CD4-positive, alpha-beta T cell treated with Interleukin-4 for 1 hour (primary cell): ENCODE measurements around the gene CAPZA3.
"Not testable (repeated sequence)": the region's sequence is repeated elsewhere in the genome, so short reads cannot be mapped to it uniquely, and the experiment has no call there.

Experiments
- DNase-seq, 2 donors: peaks; one replicate each; pipeline ENCODE4 v3.0.0-alpha.2; 2020 to 2022

Gene CAPZA3

DNA sequence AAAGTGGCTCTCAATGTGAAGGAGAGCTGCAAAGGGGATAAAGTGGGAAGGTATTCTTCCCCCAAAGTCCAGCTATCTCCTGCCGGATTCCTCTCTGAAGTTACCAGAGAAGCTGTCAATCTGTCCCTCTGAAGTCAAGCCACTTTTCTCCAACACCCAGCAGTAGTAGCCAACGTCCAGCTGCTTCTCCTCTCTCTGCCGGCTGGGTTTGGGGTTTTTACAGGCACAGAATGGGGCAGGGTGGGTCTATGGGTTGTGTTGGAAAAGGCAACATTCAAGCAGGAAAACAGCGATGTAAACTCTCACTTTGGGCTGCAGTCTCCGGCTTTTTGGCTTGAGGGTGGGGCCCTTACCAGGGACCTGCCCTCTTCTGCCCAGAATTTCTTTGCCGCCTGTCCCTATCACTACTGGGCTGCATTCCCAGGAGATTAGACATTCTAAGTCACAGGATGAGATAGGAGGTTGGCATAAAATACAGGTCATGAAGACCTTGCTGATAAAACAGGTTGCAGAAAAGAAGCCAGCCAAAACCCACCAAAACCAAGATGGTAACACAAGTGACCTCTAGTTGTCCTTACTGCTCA, 16.3 kb downstream of the CAPZA3 start:
- DNase-seq = no peak

DNA sequence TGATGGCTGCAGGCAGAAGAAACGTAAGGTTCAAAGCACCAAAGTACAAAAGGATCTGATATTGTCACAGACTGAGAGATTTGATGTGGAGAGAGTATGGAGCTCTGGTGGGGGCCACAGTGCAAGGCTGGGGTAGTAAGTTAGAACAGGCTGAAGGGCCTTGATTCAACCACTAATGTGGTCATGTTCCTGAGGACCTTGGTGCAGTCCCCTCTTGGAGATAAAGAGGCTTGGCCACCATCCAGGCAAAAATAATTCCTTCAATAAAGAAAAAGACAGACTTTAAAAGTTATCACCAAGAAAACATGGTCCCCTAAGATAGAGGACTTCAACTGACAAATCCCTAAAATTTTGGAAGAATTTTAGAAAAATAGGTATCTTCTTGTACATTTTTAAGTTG, 17.4 kb downstream of the CAPZA3 start:
- DNase-seq = no peak

DNA sequence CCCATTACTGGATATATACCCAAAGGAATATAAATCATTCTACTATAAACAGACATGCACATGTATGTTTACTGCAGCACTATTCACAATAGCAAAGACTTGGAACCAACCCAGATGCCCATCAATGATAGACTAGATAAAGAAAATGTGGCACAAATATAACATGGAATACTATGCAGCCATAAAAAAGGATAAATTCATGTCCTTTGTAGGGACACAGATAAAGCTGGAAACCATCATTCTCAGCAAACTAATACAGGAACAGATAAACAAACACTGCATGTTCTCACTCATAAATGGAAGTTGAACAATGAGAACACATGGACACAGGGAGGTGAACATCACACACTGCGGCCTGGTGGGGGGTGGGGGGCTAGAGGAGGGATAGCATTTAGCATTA, 28.6 kb downstream of the CAPZA3 start:
- not testable (repeated sequence) for DNase-seq

DNA sequence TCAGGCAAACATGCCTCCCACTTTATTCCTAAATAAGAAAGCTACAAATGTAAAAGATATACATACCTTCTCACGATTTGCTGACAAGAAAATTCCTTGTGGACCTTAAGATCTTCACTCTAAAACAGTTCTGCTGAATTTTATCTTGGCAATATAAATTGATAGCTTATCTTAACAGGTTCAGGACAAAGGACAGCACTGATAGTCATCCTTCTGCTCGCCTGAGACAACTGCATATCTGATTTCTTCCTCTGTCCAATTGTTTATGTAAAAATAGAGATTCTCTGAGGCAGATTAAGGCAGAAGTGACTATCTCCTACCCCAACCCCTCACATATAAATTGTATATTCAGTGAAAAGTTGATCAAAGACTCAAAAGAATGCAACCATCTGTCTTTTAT, 44.9 kb downstream of the CAPZA3 start:
- no peak for DNase-seq

DNA sequence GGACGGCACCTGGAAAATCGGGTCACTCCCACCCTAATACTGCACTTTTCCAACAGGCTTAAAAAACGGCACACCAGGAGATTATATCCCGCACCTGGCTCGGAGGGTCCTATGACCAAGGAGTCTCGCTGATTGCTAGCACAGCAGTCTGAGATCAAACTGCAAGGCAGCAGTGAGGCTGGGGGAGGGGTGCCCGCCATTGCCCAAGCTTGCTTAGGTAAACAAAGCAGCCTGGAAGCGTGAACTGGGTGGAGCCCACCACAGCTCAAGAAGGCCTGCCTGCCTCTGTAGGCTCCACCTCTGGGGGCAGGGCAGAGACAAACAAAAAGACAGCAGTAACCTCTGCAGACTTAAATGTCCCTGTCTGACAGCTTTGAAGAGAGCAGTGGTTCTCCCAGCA, 47.5 kb downstream of the CAPZA3 start:
- not testable (repeated sequence) for DNase-seq
